SIG-M5 (cell line): Measurements from ENCODE around the gene SLC27A2.
"Not testable (repeated sequence)": the region's sequence is repeated elsewhere in the genome, so short reads cannot be mapped to it uniquely, and the experiment has no call there.

Experiments used
- DNase-seq: peaks from one replicate; lab custom pipeline; 2025; lab: John Stamatoyannopoulos, UW

The SLC27A2 gene

DNA sequence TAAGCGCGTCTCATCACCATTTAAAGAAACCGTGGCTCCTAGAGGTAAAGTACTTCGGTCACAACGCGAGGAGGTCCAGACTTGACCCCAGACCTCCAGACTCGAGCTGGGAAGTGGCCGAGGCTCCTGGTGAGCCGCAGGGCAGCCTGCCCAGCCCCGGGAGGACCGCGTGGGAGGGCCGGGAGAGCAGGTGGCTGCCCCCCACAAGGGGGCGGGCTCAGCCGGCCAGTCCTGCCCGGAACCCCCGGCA, at the start of gene SLC27A2:
TSS of gene SLC27A2 (plus strand) at position 228 of the 250 bp plus-strand sequence. CDS start 232 bp downstream, outside the sequence.
- DNase-seq, result no peak

DNA sequence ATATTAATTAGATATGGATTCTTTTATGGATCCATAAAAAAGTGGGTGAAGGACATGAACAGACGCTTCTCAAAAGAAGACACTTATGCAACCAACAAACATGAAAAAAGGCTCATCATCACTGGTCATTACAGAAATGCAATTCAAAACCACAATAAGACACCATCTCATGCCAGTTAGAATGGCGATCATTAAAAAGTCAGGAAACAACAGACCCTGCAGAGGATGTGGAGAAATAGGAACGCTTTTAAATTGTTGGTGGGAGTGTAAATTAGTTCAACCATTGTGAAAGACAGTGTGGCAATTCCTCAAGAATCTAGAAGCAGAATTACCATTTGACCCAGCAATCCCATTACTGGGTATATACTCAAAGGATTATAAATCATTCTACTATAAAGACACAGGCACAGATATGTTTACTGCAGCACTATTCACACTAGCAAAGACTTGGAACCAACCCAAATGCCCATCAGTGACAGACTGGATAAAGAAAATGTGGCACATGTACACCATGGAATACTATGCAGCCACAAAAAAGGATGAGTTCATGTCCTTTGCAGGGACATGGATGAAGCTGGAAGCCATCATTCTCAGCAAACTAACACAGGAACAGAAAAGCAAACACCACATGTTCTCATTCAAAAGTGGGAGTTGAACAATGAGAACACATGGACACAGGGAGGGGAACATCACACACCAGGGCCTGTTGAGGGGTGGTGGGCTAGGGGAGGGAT, 49.6 kb upstream of the SLC27A2 start:
- peak; percentile 48 for DNase-seq

DNA sequence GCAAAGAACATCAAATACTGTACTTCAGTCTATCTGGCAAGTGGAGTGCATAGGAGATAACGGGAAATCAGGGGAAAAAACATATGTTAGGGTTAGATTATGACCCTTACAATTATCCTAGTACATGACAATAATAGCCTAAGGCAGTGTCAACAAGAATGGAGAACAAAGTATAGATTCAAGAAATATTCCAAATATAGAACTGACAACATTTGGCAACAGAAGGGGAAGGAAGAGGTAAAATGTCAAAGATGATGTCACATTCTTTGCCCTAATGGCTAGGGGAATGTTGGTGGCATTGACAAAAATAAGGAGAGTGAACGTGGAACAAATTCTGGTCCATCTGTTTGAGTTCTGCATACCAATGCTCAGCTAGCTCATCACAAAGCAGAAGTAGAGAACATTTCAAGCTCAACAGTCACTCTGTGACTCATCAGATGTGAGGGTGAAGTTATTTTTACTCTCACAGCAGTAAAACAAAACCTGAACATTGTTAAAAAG, 47.4 kb upstream of the SLC27A2 start:
- peak; percentile 96 for DNase-seq

DNA sequence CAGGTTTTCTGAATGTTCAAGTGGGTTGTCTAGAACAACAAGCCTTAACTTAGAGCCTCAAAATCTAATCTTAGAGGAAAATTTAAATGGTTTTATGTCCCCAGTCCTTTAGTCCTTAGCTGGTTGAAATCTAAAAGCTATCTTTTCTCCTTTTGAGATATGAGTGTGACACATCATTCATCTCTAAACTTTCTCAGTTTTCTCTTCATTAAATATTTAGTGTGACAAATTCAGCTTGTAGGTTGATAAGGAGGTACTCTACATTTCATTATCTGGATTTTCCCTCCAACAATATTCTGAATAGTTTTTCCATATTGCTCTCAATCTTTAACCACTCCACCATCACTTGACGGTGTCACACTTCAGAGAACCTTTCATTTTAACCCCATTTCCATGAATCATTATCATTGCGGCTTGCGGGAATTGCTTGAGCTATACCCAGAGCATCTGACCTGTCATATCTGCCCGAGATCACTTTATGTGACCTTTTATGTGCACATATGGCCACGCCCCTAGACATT, 46.9 kb upstream of the SLC27A2 start:
- no peak for DNase-seq

DNA sequence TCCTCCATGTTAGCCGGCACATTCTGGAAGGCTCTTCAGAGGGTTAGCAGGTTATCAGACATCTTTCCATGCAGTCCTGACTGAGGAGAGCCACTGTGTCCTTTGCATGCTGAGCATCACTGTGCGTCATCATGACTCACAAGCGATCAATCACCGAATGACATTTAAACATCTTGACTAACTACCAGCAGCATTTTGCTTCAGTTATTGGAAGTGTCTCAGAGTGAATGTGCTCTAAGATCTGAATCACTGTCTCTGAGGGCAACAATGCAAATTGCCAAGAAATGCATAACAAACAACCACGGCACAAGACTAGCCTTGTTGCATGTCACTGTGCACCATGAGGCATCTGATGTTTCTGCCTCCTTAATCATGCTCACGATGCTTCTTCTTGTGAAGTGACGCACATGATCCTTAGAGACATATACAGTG, 44.6 kb upstream of the SLC27A2 start:
- no peak for DNase-seq

DNA sequence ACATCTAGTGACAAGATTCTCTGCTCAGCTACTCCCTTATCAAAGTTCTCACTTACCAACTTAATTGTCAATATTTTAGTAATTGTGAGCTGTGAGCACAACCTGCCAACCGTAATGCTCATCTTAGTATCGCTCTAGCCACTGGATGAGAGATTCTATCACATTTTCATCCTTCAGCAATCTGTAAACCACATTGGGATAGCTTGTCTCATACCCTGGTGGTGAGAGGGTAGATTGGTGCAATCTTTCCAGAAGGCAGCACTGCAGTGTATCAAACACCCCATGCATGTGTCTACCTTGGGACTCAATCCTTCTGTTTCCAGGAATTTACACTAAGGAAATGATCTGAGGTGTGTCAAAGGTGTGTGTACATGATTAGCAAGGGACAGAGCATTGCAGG, 44.1 kb upstream of the SLC27A2 start:
- DNase-seq, result no peak

DNA sequence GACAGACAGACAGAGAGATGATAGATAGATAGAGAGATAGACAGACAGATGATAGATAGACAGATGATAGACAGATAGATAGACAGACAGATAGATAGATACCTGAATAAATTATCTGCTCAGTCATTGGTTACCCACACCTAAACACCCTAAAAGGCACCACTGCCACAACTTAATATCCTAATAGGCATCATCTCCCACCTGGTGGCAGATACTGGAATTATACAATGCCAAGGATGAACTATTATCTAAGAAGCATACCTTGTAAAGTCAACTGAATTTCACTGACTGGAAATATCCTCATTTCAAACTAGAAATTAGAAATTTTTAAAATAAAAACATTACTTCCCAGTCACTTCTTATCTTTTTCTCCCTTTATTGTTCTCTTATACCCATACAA, 43.6 kb upstream of the SLC27A2 start:
- no peak for DNase-seq

DNA sequence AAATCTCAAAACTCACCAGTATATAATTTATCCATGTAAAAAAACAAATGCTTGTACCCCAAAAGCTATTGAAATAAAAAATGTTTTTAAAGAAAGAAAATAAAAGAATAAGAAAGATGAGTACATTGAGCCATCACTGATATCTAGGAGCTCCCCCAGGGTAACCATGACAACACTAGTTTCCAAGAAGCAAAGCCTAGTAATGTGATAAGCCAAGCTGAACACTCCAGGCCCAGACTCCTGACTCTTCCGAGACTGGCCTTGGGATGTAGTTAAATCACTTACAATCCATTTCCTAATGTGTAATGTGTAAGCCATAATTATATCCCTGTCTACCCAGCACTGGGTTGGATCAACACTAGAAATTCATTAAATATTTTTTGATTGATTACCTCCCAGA, 41.9 kb upstream of the SLC27A2 start:
- no peak for DNase-seq

DNA sequence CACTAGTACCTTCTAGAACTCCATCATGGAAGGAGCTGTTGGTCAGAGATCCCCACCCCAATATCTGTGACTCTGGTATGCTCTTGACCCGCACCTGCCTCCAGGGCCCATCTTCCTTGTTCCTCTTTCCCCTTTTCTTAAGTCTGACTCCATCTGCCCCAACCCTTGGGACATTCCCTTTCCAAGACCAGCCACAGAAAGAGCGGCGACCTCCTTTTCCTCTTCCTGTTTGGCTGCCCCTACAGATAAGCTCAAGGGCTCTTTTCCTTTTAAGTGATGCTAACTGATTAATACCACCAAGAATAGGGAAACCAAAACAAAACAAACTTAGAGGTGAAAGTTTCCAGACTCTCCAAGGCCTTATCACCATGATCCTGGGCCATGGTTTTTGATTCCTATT, 41.0 kb upstream of the SLC27A2 start:
- no peak for DNase-seq

DNA sequence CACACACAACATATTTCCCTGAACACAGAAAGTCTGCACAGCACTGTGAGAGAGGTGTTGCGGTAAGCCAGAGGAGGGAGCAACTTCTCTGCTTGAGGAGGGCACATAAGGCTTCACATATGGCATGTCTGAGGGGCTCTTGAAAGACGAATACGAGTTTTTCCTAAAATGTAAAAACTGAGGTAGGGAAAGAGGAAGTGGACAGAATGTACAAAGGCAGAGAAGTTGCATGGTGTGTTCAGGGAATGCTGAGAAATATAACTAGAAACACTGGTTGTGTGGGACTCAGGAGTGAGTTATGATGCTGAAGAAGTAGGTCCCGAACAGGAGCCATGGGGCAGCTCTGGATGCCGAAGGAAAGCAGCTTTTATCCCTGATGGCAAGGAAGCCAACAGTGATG, 40.1 kb upstream of the SLC27A2 start:
- DNase-seq, result no peak

DNA sequence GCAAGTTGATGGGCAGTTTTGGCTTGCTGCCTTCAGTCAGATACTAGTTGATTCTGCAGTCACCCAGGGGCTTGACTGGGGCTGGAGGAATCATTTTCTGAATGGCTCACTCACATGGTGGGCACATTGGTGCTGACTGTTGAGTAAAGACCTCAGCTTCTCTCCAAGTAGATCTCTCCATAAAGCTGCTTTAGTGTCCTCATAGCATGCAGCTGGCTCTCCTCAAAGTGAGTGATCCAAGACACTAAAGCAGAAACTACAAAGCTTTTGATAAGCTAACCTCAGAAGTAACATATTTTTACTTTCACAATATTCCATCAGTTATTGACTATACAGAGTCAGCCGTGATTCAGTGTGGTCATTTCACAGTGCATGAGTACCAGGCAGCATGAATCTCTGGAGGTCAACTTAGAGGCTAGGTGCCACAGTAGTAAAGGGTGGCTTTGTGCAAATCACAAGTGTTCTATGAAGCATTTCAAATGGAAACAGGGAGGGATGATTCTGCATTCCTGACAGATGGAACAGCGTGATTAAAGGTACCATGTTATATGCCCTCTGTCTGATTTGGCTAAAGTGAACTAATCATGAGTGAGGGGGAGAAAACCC, 38.6 kb upstream of the SLC27A2 start:
- no peak for DNase-seq

DNA sequence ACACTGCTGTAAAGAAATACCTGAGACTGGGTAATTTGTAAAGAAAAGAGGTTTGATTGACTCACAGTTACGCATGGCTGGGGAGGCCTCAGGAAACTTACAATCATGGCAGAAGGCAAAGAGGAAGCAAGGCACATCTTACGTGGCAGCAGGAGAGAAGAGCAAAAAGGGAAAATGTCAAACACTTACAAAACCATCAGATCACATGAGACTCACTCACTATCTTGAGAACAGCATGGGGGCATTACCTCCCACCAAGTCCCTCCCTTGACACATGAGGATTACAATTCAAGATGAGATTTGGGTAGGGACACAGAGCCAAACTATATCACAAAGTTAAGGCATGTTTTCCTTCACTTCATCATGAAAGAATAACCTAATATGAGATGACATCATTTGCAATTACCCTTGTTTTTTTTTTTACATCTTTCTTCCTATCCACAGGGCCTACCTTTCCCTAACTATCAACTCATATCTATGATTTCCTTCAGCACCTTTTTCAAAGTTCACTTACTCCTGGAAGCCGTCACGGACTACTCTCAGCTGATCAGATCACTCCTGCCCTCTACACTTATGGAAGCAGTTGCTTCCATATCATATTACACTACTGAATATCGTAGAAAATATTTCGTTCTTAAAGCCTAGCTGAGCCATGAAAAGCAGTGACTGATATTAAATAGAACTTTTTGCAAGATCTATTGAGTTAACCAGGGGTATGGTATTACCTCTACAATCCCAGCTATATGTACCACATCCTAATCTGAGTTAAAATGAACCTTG, 37.5 kb upstream of the SLC27A2 start:
- no peak for DNase-seq

DNA sequence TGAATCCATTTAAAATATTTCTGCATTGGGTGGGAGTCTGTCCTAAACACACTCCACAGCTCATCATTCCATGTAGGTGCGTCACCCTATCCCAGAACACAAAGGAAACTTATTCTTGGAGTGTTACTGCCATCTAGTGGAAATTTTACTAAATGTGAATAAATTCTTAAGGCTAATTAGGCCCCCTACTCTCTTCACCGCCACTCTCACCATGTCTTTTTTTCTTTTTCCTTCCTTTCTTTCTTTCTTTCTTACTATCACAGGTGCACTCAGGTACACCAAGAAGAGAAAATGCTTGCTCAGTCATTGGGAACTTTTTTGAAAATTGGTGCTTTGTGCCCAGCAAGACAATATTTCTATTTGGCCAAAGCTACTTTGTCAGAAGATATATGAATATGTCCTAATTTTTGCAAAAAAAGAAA, 36.5 kb upstream of the SLC27A2 start:
- DNase-seq, result no peak

DNA sequence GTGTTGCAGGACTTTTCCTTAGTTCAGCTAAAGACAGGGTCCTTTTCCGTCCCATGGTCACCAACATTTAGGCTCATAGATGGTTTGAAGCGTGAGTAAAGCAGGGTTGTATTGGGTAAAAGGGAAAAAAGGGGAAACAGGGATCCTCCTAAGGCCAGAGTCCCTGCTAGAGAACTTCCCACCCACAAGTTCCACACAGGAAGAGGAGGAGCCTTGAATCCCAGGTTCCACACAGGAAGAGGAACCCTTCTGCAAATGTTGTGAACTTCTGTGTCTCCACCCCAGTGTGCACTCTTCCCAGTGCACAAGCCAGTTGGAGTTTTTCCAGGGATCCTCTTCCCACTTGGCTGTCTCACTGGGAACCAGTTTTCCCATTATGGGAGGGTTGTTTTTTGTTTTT, 35.4 kb upstream of the SLC27A2 start:
- no peak for DNase-seq

DNA sequence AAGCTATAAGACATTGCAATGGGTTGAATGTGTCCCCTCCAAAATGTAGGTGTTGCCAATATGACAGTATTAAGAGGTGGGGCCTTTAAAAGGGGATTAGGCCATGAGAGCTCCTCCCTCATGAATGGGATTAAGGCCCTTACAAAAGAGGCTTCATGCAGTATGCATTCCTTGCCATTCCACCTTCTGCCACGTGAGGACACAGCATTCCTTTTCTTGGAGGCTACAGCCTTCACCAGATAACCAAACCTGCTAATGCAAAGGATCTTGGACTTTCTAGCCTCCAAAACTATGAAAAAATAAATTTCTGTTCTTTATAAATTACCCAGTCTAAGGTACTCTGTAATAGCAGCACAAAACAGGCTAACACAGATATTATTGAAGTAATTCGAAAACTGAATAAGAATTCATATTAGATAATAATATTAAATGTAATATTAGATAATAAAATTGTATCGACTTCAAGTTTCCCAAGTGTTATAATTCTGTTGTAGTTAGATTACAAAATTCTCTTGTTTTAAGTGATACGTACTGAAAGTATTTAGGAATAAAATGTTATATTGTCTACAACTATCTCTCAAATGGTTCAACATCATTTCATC, 33.5 kb upstream of the SLC27A2 start:
- no peak for DNase-seq

DNA sequence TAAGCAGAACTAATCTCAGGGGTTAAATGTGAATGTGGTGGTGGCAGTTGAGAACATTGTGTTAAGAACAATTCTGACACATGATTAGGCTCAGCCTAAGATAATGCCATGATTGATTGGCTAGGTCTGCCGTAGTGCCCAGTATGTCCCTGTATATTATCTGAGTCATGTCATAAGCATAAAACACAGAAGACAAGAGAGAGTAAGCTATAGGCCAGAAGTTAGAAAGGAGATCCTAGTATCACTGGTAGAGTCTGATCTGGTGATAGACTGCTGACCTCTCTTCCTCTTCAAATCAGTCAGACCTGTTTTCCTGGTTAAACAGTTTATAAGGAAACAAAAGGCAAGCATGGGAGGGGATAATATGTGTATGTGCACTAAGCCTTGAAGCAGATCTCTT, 32.9 kb upstream of the SLC27A2 start:
- DNase-seq, result no peak

DNA sequence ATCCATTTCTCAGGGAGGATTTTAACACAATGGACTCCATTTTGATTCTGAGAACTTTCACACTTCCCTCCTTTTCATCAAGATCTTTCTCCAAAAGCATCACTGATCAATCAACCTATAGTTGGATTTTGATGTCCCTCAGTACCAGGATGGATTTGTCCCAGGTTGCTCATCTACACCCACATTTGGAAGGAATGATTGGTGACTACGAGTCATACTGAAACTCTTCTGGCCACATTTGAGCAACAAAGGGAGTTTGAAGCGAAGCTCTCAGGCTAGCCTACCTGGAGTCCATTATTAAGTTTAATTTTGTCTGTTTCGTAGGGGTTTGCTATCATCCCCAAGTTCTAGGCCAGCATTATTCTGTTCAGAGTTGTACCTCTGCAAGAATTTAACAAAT, 31.6 kb upstream of the SLC27A2 start:
- DNase-seq, result no peak

DNA sequence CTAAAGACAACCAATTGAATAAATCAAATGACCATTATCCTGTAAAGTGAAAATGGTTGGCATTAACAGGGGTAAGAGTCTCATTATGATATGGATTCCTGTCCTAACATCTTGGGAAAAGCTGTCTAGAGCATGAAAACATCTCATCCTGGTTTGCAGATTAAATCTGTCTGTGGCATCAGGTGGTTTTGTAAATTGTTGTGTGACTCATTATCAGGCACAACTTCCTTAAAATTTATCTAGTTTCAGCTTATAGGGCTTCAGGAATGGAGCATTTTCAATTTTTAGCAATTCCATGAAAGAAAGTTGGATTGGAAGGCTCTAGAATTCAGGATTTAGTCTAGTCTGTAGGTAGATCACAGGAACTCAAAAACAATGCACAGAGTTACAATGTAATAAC, 31.1 kb upstream of the SLC27A2 start:
- no peak for DNase-seq

DNA sequence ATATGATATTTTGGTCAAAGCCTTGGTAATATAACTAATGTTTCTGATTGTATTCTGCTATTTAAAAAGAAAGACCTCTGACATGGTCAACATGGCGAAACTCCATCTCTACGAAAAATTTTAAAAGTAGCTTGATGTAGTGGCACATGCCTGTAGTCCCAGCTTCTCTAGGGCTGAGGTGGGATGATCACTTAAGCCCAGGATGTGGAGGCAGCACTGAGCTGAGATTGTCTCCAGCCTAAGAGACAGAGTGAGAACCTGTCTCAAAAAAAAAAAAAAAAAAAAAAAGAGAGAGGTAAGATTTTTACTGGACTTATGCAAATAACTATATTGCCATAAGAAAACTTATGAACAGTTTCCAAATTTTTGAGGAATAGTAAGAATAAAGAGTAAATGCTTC, 30.5 kb upstream of the SLC27A2 start:
- no peak for DNase-seq

DNA sequence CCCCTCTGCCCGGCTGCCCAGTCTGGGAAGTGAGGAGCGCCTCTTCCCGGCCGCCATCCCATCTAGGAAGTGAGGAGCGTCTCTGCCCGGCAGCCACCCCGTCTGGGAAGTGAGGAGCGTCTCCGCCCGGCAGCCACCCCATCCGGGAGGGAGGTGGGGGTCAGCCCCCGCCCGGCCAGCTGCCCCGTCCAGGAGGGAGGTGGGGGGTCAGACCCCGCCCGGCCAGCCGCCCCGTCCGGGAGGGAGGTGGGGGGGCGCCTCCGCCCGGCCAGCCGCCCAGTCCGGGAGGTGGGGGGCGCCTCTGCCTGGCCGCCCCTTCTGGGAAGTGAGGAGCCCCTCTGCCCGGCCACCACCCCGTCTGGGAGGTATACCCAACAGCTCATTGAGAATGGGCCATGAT, 23.8 kb upstream of the SLC27A2 start:
- not testable (repeated sequence) for DNase-seq

DNA sequence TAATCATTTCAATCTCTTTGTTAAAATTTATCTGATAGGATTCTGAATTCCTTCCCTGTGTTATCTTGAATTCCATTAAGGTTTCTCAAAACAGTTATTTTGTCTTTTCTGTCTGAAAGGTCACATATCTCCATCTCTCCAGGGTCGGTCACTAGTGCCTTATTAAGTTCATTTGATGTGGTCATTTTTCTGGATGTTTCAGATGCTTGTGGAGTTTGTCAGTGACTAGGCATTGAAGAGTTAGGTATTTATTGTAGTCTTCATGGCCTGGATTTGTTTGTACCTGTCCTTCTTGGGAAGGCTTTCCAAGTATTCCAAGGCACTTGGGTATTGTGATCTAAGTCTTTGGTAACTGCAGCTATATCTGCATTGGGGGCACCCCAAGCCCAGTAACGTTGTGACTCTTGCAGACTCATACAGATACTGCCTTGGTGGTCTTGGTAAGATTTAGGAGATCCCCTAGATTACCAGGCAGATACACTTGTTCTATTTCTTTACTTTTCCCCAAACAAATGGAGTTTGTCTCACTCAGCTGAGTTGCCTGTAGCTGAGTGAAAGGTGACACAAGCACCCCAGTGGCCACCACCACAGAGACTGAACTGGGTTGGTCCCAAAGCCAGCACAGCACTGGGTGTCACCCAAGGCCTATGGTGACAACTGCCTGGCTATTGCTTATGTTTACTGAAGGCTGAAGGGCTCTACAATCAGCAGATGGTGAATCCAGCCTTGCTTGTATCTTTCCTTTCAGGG, 18.9 kb upstream of the SLC27A2 start:
- DNase-seq, result no peak
